ENCODE results near the gene ZCCHC7. TPM values are rescaled to one million over a fixed set of nuclear protein-coding genes. Genes with fewer than 3 reads are reported as not detected.
"Not testable (repeated sequence)": the region's sequence is repeated elsewhere in the genome, so short reads cannot be mapped to it uniquely, and the experiment has no call there.

ZCCHC7 gene
- total RNA-seq, 1 experiment from 2014 or later: 41.7 TPM

- no TSS peak for BruUV-seq (replicated peaks)
- Mint-ChIP-seq H3K9me3 (ENCODE audit: unreplicated experiment) (no peaks in the 10 kb centered on the region), H3K36me3 (ENCODE audit: insufficient read depth, unreplicated experiment) (peaks cover 16% of the 10 kb centered on the region), H3K27ac (ENCODE audit: low read depth, unreplicated experiment) (peak overlapping the region; percentile 33), H3K4me1 (ENCODE audit: insufficient read depth, unreplicated experiment) (peaks cover 40% of the 10 kb centered on the region), H3K27me3 (ENCODE audit: insufficient read depth, unreplicated experiment) (no peaks in the 10 kb centered on the region), H3K4me3 (ENCODE audit: unreplicated experiment) (no peak overlapping the region)
- peak; percentile 22 for DNase-seq (ENCODE audit: unreplicated experiment)
- ChIA-PET CTCF (interaction anchor here (0.5 to 1.3 kb wide), 3 partner anchors 12 to 328 kb away, joined by 3 to 4 read pairs (median 3); no protein-coding TSS in a partner anchor), POLR2A (interaction anchor here (0.6 to 2.2 kb wide), 3 partner anchors 9 to 62 kb away, joined by 3 to 6 read pairs (median 4); no protein-coding TSS in a partner anchor)
- no peak for TF ChIP-seq CTCF (IDR thresholded peaks at IDR 0.05; ENCODE audit: unreplicated experiment)
- intact Hi-C loops (cut with micrococcal nuclease): no loop called here
Observed at GRCh38 chr9:37200433-37201005, 80.1 kb downstream of the ZCCHC7 start.

GRCh38 chr9:37201581-37201980, 81.2 kb downstream of the ZCCHC7 start:
- no peaks in the 10 kb centered on the region for H3K27me3 Mint-ChIP-seq (ENCODE audit: insufficient read depth, unreplicated experiment)
- CTCF ChIA-PET: no interaction called here
- intact Hi-C loops (cut with micrococcal nuclease): no loop called here
- DNase-seq (ENCODE audit: unreplicated experiment): no peak
- POLR2A ChIA-PET: interaction anchor here (1.1 to 2.2 kb wide), 3 partner anchors 10 to 122 kb away, joined by 3 to 6 read pairs (median 3); no protein-coding TSS in a partner anchor
- H3K4me3 Mint-ChIP-seq (ENCODE audit: unreplicated experiment): no peak overlapping the region
- peaks cover 16% of the 10 kb centered on the region for H3K36me3 Mint-ChIP-seq (ENCODE audit: insufficient read depth, unreplicated experiment)
- BruUV-seq (replicated peaks): no TSS peak
- peaks cover 34% of the 10 kb centered on the region for H3K4me1 Mint-ChIP-seq (ENCODE audit: insufficient read depth, unreplicated experiment)
- TF ChIP-seq CTCF (IDR thresholded peaks at IDR 0.05; ENCODE audit: unreplicated experiment): no peak
- no peak overlapping the region for H3K27ac Mint-ChIP-seq (ENCODE audit: low read depth, unreplicated experiment)
- no peaks in the 10 kb centered on the region for H3K9me3 Mint-ChIP-seq (ENCODE audit: unreplicated experiment)

GRCh38 chr9:37202091-37202490, 81.7 kb downstream of the ZCCHC7 start:
- Mint-ChIP-seq H3K9me3 (ENCODE audit: unreplicated experiment) (no peaks in the 10 kb centered on the region), H3K4me1 (ENCODE audit: insufficient read depth, unreplicated experiment) (peaks cover 34% of the 10 kb centered on the region), H3K36me3 (ENCODE audit: insufficient read depth, unreplicated experiment) (peaks cover 16% of the 10 kb centered on the region), H3K27me3 (ENCODE audit: insufficient read depth, unreplicated experiment) (no peaks in the 10 kb centered on the region), H3K27ac (ENCODE audit: low read depth, unreplicated experiment) (no peak overlapping the region), H3K4me3 (ENCODE audit: unreplicated experiment) (no peak overlapping the region)
- ChIA-PET CTCF (interaction anchor here (0.6 kb wide), 1 partner anchor 95 kb away, joined by 5 read pairs; no protein-coding TSS in a partner anchor), POLR2A (interaction anchor here (1.1 to 2.2 kb wide), 3 partner anchors 10 to 122 kb away, joined by 3 to 6 read pairs (median 3); no protein-coding TSS in a partner anchor)
- no TSS peak for BruUV-seq (replicated peaks)
- intact Hi-C loops (cut with micrococcal nuclease): no loop called here
- TF ChIP-seq CTCF (IDR thresholded peaks at IDR 0.05; ENCODE audit: unreplicated experiment): no peak
- no peak for DNase-seq (ENCODE audit: unreplicated experiment)

- H3K4me3 Mint-ChIP-seq (ENCODE audit: unreplicated experiment); CTCF ChIA-PET; POLR2A ChIA-PET; BruUV-seq (replicated peaks); intact Hi-C loops (cut with micrococcal nuclease); DNase-seq (ENCODE audit: unreplicated experiment); H3K9me3 Mint-ChIP-seq (ENCODE audit: unreplicated experiment); H3K27me3 Mint-ChIP-seq (ENCODE audit: insufficient read depth, unreplicated experiment); H3K27ac Mint-ChIP-seq (ENCODE audit: low read depth, unreplicated experiment): not testable (repeated sequence)
- peaks cover 20% of the 10 kb centered on the region for H3K4me1 Mint-ChIP-seq (ENCODE audit: insufficient read depth, unreplicated experiment)
- peaks cover 25% of the 10 kb centered on the region for H3K36me3 Mint-ChIP-seq (ENCODE audit: insufficient read depth, unreplicated experiment)
Observed at GRCh38 chr9:37203456-37203855, 83.1 kb downstream of the ZCCHC7 start.
